GM23338 (cell line): ENCODE data around the gene CNPY4.

Experiments
- CREB1 ChIP-seq: fragments of 250-450 bp; sonication (Bioruptor Pico); IDR thresholded peaks from 2 replicates; pipeline ENCODE4 v1.5.0; 2020; ENCODE audit warnings: low read depth, mild to moderate bottlenecking, moderate library complexity
- EZH2 ChIP-seq: fragments of 200-600 bp; sonication (generic); IDR thresholded peaks from one replicate; pipeline ENCODE4 v1.8.0; 2017; ENCODE audit warnings: antibody characterized with exemption, mild to moderate bottlenecking, low read depth; ENCODE audit not compliant: unreplicated experiment
- EZH2phosphoT487 ChIP-seq: fragments of 200-600 bp; sonication (generic); IDR thresholded peaks from one replicate; pipeline ENCODE4 v1.8.1; 2018; ENCODE audit warnings: antibody characterized with exemption; ENCODE audit not compliant: unreplicated experiment
- JUNB ChIP-seq: IDR thresholded peaks from one replicate; pipeline ENCODE4 v1.6.1; 2016; ENCODE audit warnings: antibody characterized with exemption; ENCODE audit not compliant: unreplicated experiment
- POLR2AphosphoS5 ChIP-seq: IDR thresholded peaks from 2 replicates; pipeline ENCODE4 v1.6.1; 2016; ENCODE audit warnings: antibody characterized with exemption, low read depth
- ZNF114 ChIP-seq: fragments of 250-450 bp; sonication (Bioruptor Pico); IDR thresholded peaks from 2 replicates; pipeline ENCODE4 v1.5.0; 2020; ENCODE audit warnings: mild to moderate bottlenecking, moderate library complexity
- TF ChIP-seq, protein P1 (sequence below), 2 experiments: fragments of 200-600 bp in 1 of 2; sonication (generic) in 1 of 2; conservative IDR thresholded peaks; 2 replicates each; pipeline versions ENCODE4 v1.5.1 to v1.6.1; 2016 to 2017; ENCODE audit warnings: antibody characterized with exemption in 2 of 2, low read depth in 2 of 2, mild to moderate bottlenecking in 2 of 2, moderate library complexity in 1 of 2
- TF ChIP-seq, protein P2 (sequence below): IDR thresholded peaks from one replicate; pipeline ENCODE4 v1.6.1; 2018; ENCODE audit warnings: antibody characterized with exemption; ENCODE audit not compliant: unreplicated experiment
- TF ChIP-seq, protein P3 (sequence below): IDR thresholded peaks from 2 replicates; pipeline ENCODE4 v1.6.1; 2016; ENCODE audit warnings: antibody characterized with exemption

DNA sequence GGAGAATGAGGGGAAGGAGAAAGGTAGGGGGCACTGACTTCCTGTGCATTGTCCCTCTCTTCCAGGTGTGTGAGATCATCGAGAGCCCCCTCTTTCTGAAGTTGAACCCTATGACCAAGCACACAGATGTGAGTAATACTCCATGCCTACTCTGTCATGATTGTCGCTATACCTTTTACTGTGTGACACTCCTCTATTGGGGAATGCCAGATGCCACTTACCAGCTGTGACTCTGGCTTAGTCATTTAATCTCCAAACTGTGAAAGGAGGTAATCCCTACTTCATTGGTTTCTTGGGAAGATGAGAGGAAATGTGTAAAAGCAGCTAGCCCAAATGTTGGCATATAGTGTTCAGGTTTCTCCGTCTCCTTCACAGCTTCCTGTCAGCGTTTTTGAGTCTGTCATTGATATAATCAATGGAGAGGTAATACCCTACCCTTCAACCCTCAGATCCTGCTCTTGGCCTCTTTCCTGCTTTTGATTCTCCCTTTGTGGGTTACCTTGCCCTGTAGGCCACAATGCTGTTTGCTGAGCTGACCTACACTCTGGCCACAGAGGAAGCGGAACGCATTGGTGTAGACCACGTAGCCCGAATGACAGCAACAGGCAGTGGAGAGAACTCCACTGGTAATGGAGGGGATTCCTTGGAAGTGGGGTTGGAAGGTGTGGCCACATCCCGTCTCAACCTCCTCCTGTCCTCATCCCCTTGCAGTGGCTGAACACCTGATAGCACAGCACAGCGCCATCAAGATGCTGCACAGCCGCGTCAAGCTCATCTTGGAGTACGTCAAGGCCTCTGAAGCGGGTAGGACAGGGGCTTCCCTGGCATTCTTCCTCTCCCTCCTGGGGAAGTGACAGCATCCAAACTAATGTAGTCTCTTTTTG, 28.7 kb upstream of the CNPY4 start:
- TF ChIP-seq EZH2phosphoT487 (no peak), EZH2 (no peak), POLR2AphosphoS5 (no peak), JUNB (no peak), ZNF114 (CRISPR knock-in tag) (no peak), CREB1 (CRISPR knock-in tag) (no peak)
- TF ChIP-seq, protein P1, sequence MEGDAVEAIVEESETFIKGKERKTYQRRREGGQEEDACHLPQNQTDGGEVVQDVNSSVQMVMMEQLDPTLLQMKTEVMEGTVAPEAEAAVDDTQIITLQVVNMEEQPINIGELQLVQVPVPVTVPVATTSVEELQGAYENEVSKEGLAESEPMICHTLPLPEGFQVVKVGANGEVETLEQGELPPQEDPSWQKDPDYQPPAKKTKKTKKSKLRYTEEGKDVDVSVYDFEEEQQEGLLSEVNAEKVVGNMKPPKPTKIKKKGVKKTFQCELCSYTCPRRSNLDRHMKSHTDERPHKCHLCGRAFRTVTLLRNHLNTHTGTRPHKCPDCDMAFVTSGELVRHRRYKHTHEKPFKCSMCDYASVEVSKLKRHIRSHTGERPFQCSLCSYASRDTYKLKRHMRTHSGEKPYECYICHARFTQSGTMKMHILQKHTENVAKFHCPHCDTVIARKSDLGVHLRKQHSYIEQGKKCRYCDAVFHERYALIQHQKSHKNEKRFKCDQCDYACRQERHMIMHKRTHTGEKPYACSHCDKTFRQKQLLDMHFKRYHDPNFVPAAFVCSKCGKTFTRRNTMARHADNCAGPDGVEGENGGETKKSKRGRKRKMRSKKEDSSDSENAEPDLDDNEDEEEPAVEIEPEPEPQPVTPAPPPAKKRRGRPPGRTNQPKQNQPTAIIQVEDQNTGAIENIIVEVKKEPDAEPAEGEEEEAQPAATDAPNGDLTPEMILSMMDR (conservative IDR thresholded peaks at IDR 0.05; ENCODE audit: low read depth in 2 of 2): no peak
- TF ChIP-seq, protein P2, sequence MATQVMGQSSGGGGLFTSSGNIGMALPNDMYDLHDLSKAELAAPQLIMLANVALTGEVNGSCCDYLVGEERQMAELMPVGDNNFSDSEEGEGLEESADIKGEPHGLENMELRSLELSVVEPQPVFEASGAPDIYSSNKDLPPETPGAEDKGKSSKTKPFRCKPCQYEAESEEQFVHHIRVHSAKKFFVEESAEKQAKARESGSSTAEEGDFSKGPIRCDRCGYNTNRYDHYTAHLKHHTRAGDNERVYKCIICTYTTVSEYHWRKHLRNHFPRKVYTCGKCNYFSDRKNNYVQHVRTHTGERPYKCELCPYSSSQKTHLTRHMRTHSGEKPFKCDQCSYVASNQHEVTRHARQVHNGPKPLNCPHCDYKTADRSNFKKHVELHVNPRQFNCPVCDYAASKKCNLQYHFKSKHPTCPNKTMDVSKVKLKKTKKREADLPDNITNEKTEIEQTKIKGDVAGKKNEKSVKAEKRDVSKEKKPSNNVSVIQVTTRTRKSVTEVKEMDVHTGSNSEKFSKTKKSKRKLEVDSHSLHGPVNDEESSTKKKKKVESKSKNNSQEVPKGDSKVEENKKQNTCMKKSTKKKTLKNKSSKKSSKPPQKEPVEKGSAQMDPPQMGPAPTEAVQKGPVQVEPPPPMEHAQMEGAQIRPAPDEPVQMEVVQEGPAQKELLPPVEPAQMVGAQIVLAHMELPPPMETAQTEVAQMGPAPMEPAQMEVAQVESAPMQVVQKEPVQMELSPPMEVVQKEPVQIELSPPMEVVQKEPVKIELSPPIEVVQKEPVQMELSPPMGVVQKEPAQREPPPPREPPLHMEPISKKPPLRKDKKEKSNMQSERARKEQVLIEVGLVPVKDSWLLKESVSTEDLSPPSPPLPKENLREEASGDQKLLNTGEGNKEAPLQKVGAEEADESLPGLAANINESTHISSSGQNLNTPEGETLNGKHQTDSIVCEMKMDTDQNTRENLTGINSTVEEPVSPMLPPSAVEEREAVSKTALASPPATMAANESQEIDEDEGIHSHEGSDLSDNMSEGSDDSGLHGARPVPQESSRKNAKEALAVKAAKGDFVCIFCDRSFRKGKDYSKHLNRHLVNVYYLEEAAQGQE: no peak
- TF ChIP-seq, protein P3, sequence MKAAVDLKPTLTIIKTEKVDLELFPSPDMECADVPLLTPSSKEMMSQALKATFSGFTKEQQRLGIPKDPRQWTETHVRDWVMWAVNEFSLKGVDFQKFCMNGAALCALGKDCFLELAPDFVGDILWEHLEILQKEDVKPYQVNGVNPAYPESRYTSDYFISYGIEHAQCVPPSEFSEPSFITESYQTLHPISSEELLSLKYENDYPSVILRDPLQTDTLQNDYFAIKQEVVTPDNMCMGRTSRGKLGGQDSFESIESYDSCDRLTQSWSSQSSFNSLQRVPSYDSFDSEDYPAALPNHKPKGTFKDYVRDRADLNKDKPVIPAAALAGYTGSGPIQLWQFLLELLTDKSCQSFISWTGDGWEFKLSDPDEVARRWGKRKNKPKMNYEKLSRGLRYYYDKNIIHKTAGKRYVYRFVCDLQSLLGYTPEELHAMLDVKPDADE: no peak
